Endothelial cell of umbilical vein (primary cell): ENCODE data around the gene PPM1D. TPM values are rescaled to one million over a fixed set of nuclear protein-coding genes. Genes with fewer than 3 reads are reported as not detected.

Source experiments
- BruUV-seq: library from RNA; stranded (reverse); fragments of 400-500 nt; replicated peaks from 2 replicates; lab custom pipeline; 2021; lab: Mats Ljungman, UMichigan
- CTCF ChIA-PET: fragments of 300-600, 350-600 bp; sonication (Branson Sonifier 250); formaldehyde crosslinking; loops from one replicate; lab custom pipeline; 2021; ENCODE audit warnings: antibody characterized with exemption, inconsistent platforms; lab: Charles Lee
- POLR2A ChIA-PET: fragments of 300-600, 350-600 bp; sonication (Branson Sonifier 250); formaldehyde crosslinking; loops from one replicate; lab custom pipeline; 2021; ENCODE audit warnings: antibody characterized with exemption, inconsistent platforms; lab: Charles Lee
- DNase-seq: peaks from one replicate; pipeline ENCODE4 v3.0.0-alpha.2; 2011; ENCODE audit warnings: low read depth, low spot score
- FAIRE-seq: peaks from 2 replicates; lab custom pipeline; 2011; peaks lifted over from hg19 to GRCh38; lab: Jason Lieb, UNC
- H2AFZ ChIP-seq: 2 replicates; pipeline ENCODE4 v1.6.0; 2012; ENCODE audit warnings: low read depth, low read length, control low read depth, inconsistent platforms
- H3K27ac ChIP-seq: 2 replicates; pipeline ENCODE4 v1.5.1; 2011; ENCODE audit warnings: low read depth, mild to moderate bottlenecking, control low read depth, low read length, moderate library complexity; ENCODE audit not compliant: insufficient read depth
- H3K27me3 ChIP-seq, 2 experiments: 2 replicates each; pipeline versions ENCODE4 v1.6.0 to v1.6.1; 2011; ENCODE audit warnings: low read length in 2 of 2, mixed read lengths in 1 of 2; ENCODE audit not compliant: control insufficient read depth in 2 of 2, insufficient read depth in 2 of 2
- H3K36me3 ChIP-seq, 2 experiments: 2 replicates in 1 of 2; 3 replicates in 1 of 2; pipeline ENCODE4 v1.5.1; 2011; ENCODE audit warnings: low read length in 2 of 2, mild to moderate bottlenecking in 1 of 2, moderate library complexity in 1 of 2; ENCODE audit not compliant: control insufficient read depth in 2 of 2, insufficient read depth in 2 of 2; ENCODE audit errors: extremely low read depth in 1 of 2
- H3K4me1 ChIP-seq: 3 replicates; pipeline ENCODE4 v1.5.1; 2011; ENCODE audit warnings: mild to moderate bottlenecking, low read length; ENCODE audit not compliant: control insufficient read depth, insufficient read depth; ENCODE audit errors: extremely low read depth
- H3K4me2 ChIP-seq: 2 replicates; pipeline ENCODE4 v1.6.1; 2011; ENCODE audit warnings: low read length, control low read depth, mixed read lengths; ENCODE audit not compliant: insufficient read depth
- H3K4me3 ChIP-seq, 3 experiments: fragments of 200-600 bp in 1 of 3; sonication (generic), shearing (Covaris generic) in 1 of 3; replicated peaks in 1 of 3; 2 replicates each; pipeline ENCODE4 v1.5.1; 2011 to 2016; ENCODE audit warnings: control low read depth in 3 of 3, low read length in 3 of 3, mild to moderate bottlenecking in 2 of 3, inconsistent platforms in 1 of 3, low read depth in 1 of 3, moderate library complexity in 1 of 3; ENCODE audit not compliant: insufficient read depth in 1 of 3
- H3K79me2 ChIP-seq: 2 replicates; pipeline ENCODE4 v1.6.0; 2012; ENCODE audit warnings: low read length, inconsistent platforms; ENCODE audit not compliant: control insufficient read depth, insufficient read depth
- H3K9ac ChIP-seq: replicated peaks from 2 replicates; pipeline ENCODE3; 2011; ENCODE audit warnings: low read length, control low read depth; ENCODE audit not compliant: insufficient read depth; ENCODE audit errors: extremely low read depth
- H3K9me1 ChIP-seq: replicated peaks from 3 replicates; pipeline ENCODE4 v1.6.0; 2011; ENCODE audit warnings: mild to moderate bottlenecking, low read length; ENCODE audit not compliant: control insufficient read depth, insufficient read depth; ENCODE audit errors: extremely low read depth
- H3K9me3 ChIP-seq: replicated peaks from 2 replicates; pipeline ENCODE4 v1.5.1; 2012; ENCODE audit warnings: low read length, inconsistent platforms; ENCODE audit not compliant: control insufficient read depth, insufficient read depth
- H4K20me1 ChIP-seq: replicated peaks from 2 replicates; pipeline ENCODE3; 2011; ENCODE audit warnings: mild to moderate bottlenecking, low read length; ENCODE audit not compliant: control insufficient read depth, insufficient read depth; ENCODE audit errors: extremely low read depth
- EZH2 ChIP-seq: IDR thresholded peaks from 2 replicates; pipeline ENCODE4 v1.6.1; 2012; ENCODE audit warnings: borderline replicate concordance, low read depth, mild to moderate bottlenecking, moderate library complexity, low read length, inconsistent platforms; ENCODE audit not compliant: severe bottlenecking
- FOS ChIP-seq: IDR thresholded peaks from 2 replicates; pipeline ENCODE4 v1.6.1; 2011; ENCODE audit warnings: mild to moderate bottlenecking, low read length, moderate library complexity, borderline replicate concordance; ENCODE audit not compliant: insufficient read depth
- GATA2 ChIP-seq: IDR thresholded peaks from 2 replicates; pipeline ENCODE4 v1.7.0; 2011; ENCODE audit warnings: low read depth, mild to moderate bottlenecking, moderate library complexity, mixed read lengths, low read length; ENCODE audit not compliant: insufficient read length, insufficient read depth
- JUN ChIP-seq: IDR thresholded peaks from 2 replicates; pipeline ENCODE4 v1.6.1; 2011; ENCODE audit warnings: borderline replicate concordance, low read depth; ENCODE audit not compliant: insufficient read length, insufficient read depth
- MYC ChIP-seq: IDR thresholded peaks from one replicate; pipeline ENCODE4 v1.6.1; 2011; ENCODE audit warnings: mild to moderate bottlenecking, low read depth, low read length
- POLR2A ChIP-seq: IDR thresholded peaks from 2 replicates; pipeline ENCODE4 v1.6.1; 2012; ENCODE audit warnings: low read depth, mild to moderate bottlenecking, control low read depth, low read length
- POLR2AphosphoS5 ChIP-seq: IDR thresholded peaks from 2 replicates; pipeline ENCODE4 v1.6.1; 2012; ENCODE audit warnings: low read depth, mild to moderate bottlenecking, control low read depth, low read length, moderate library complexity; ENCODE audit not compliant: insufficient read depth
- dilution Hi-C: fragments of 300-500 bp; cut with MboI; formaldehyde crosslinking; loops from one replicate; pipeline ENCODE4 v1.15.0; 2019; ENCODE audit warnings: low sequenced_read_pairs; ENCODE audit not compliant: extremely low pct_ligation_motif_present
- intact Hi-C: fragments of 100-400 bp; cut with micrococcal nuclease; formaldehyde crosslinking; loops from one replicate; pipeline ENCODE4 v1.10.0; 2022
- polyA plus RNA-seq, 4 experiments: library from polyadenylated mRNA; depleted of rRNA in 3 of 4; stranded (reverse) in 3 of 4; unstranded in 1 of 4; fragments of >200 nt; gene quantifications; 2 replicates each; pipeline versions ENCODE4 v1.2.1 to v1.2.3, GENCODE V29; 2011 to 2012; ENCODE audit warnings: missing spikeins in 1 of 4
- total RNA-seq: library from RNA; stranded (reverse); gene quantifications from 2 replicates; pipeline ENCODE4 v1.2.3, GENCODE V29; 2021
- TF ChIP-seq, protein P1 (sequence below), 2 donors: IDR thresholded peaks; 1 replicate in 1 of 2; 2 replicates in 1 of 2; pipeline ENCODE4 v1.5.1; 2011; ENCODE audit warnings: low read length in 2 of 2, mild to moderate bottlenecking in 2 of 2, moderate library complexity in 2 of 2, control low read depth in 1 of 2, inconsistent platforms in 1 of 2, low read depth in 1 of 2; ENCODE audit not compliant: insufficient read depth in 1 of 2; ENCODE audit errors: extremely low read depth in 1 of 2
- TF ChIP-seq, protein P2 (sequence below): IDR thresholded peaks from 2 replicates; pipeline ENCODE4 v1.6.1; 2011; ENCODE audit not compliant: insufficient read depth, insufficient read length

Gene PPM1D
- total and polyA plus RNA-seq, 2 donors (not counting 3 experiments of a cell fraction or from before 2014, with no cell fraction given): 7.9 to 19.0 TPM

DNA sequence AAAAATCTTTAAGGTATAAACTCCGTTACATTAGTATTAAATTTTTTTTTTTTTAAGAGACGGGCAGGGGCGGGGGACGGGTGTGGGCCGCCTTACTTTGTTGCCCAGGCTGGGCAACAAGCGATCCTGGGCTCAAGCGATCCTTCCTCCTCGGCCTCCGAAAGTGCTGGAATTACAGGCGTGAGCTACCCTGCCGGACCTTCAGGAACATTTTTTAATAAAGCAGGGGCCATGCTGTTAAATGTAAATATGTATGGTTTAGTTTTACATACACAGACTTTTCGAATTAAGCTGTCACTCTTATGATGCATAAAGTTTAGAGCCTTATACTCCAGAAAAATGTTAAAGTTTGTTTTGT, 2.4 kb downstream of the PPM1D start:
- Histone ChIP-seq H3K4me2 (peak overlapping the region; percentile 96), H3K4me1 (peaks cover 19% of the 10 kb centered on the region), H3K9me3 (no peaks in the 10 kb centered on the region), H2AFZ (peak overlapping the region; percentile 60), H3K36me3 (no peaks in the 10 kb centered on the region), H3K9me1 (no peaks in the 10 kb centered on the region), H3K27ac (peak overlapping the region; percentile 74), H3K4me3 (peak overlapping the region; percentile 63 to 98 (median 96)), H3K79me2 (peaks cover 71% of the 10 kb centered on the region), H3K27me3 (no peaks in the 10 kb centered on the region), H3K9ac (peak overlapping the region; percentile 84), H4K20me1 (peaks cover 8% of the 10 kb centered on the region)
- dilution Hi-C loops (no loop called here), intact Hi-C loops (loop anchor here (1.0 kb wide), 1 partner anchor 36 kb away; no protein-coding TSS in a partner anchor)
- TF ChIP-seq POLR2AphosphoS5: no peak
- TF ChIP-seq GATA2: no peak
- TF ChIP-seq, protein P1, sequence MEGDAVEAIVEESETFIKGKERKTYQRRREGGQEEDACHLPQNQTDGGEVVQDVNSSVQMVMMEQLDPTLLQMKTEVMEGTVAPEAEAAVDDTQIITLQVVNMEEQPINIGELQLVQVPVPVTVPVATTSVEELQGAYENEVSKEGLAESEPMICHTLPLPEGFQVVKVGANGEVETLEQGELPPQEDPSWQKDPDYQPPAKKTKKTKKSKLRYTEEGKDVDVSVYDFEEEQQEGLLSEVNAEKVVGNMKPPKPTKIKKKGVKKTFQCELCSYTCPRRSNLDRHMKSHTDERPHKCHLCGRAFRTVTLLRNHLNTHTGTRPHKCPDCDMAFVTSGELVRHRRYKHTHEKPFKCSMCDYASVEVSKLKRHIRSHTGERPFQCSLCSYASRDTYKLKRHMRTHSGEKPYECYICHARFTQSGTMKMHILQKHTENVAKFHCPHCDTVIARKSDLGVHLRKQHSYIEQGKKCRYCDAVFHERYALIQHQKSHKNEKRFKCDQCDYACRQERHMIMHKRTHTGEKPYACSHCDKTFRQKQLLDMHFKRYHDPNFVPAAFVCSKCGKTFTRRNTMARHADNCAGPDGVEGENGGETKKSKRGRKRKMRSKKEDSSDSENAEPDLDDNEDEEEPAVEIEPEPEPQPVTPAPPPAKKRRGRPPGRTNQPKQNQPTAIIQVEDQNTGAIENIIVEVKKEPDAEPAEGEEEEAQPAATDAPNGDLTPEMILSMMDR (IDR thresholded peaks at IDR 0.05; ENCODE audit: extremely low read depth in 1 of 2, insufficient read depth in 1 of 2, low read depth in 1 of 2, low read length in 2 of 2): no peak
- no peak for TF ChIP-seq FOS
- TF ChIP-seq, protein P2, sequence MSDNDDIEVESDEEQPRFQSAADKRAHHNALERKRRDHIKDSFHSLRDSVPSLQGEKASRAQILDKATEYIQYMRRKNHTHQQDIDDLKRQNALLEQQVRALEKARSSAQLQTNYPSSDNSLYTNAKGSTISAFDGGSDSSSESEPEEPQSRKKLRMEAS: no peak
- no peak for TF ChIP-seq JUN
- TF ChIP-seq POLR2A: no peak
- TF ChIP-seq EZH2: no peak
- no peak for TF ChIP-seq MYC
- FAIRE-seq: no peak
- no TSS peak for BruUV-seq
- POLR2A ChIA-PET: interaction anchor here (1.4 to 1.9 kb wide), 2 partner anchors 28 to 32 kb away, joined by 3 to 5 read pairs; no protein-coding TSS in a partner anchor
- CTCF ChIA-PET: interaction anchor here (1.0 to 7.4 kb wide), 4 partner anchors 14 to 37 kb away, joined by 4 to 162 read pairs (median 13); no protein-coding TSS in a partner anchor
- no peak for DNase-seq
